GM12878 (cell line): ENCODE results near the gene IL37. TPM values are rescaled to one million over a fixed set of nuclear protein-coding genes. Genes with fewer than 3 reads are reported as not detected.

ENCODE experiments used
- ATAC-seq: fragments of 200-7000 bp; cut with Tn5 transposase; 3 replicates; pipeline ENCODE4 v1.9.1; 2020; ENCODE audit warnings: mild to moderate bottlenecking, moderate library complexity
- BruUV-seq: library from RNA; stranded (reverse); fragments of 400-500 nt; replicated peaks from 2 replicates; lab custom pipeline; 2021; lab: Mats Ljungman, UMichigan
- CTCF ChIA-PET: fragments of 300-600 bp; sonication (Branson Sonifier 250); formaldehyde crosslinking; extraction: SDS; loops from one replicate; lab custom pipeline; 2021; ENCODE audit warnings: inconsistent platforms; lab: Yijun Ruan, JAX
- POLR2A ChIA-PET: fragments of 350-600 bp; formaldehyde crosslinking; extraction: SDS; loops from one replicate; lab custom pipeline; 2021; ENCODE audit warnings: inconsistent platforms; lab: Charles Lee
- RAD21 ChIA-PET: fragments of 300-600 bp; sonication (Branson Sonifier 250); formaldehyde crosslinking; loops from one replicate; lab custom pipeline; 2023; ENCODE audit warnings: antibody characterized with exemption; ENCODE audit not compliant: unreplicated experiment; lab: Charles Lee
- SMC1A ChIA-PET: fragments of 300-600 bp; sonication (Branson Sonifier 250); formaldehyde crosslinking; loops from one replicate; lab custom pipeline; 2023; ENCODE audit not compliant: unreplicated experiment, uncharacterized antibody; lab: Charles Lee
- DNase-seq: peaks from one replicate; pipeline ENCODE4 v3.0.0-alpha.2; 2011; ENCODE audit warnings: low read depth, low spot score
- FAIRE-seq: peaks from 3 replicates; lab custom pipeline; 2011; peaks lifted over from hg19 to GRCh38; lab: Jason Lieb, UNC
- H2AFZ ChIP-seq: 2 replicates; pipeline ENCODE4 v1.6.0; 2011; ENCODE audit warnings: low read depth, low read length, control low read depth; ENCODE audit not compliant: control insufficient read depth
- H3K27ac ChIP-seq: 2 replicates; pipeline ENCODE4 v1.5.1; 2011; ENCODE audit warnings: control low read depth; ENCODE audit not compliant: control insufficient read depth, insufficient read depth
- H3K27me3 ChIP-seq, 2 experiments: replicated peaks in 1 of 2; 2 replicates each; pipeline versions ENCODE4 v1.6.0 to v1.6.1; 2011; ENCODE audit warnings: low read length in 1 of 2; ENCODE audit not compliant: control insufficient read depth in 2 of 2, insufficient read depth in 2 of 2
- H3K36me3 ChIP-seq, 2 experiments: 2 replicates each; pipeline ENCODE4 v1.5.1; 2011; ENCODE audit warnings: low read length in 1 of 2; ENCODE audit not compliant: control insufficient read depth in 2 of 2, insufficient read depth in 2 of 2
- H3K4me1 ChIP-seq: 2 replicates; pipeline ENCODE4 v1.6.1; 2011; ENCODE audit warnings: mild to moderate bottlenecking, low read length, moderate library complexity, mixed read lengths; ENCODE audit not compliant: control insufficient read depth, insufficient read depth
- H3K4me2 ChIP-seq: 2 replicates; pipeline ENCODE4 v1.6.0; 2011; ENCODE audit warnings: control low read depth; ENCODE audit not compliant: control insufficient read depth, insufficient read depth
- H3K4me3 ChIP-seq: fragments of 200-600 bp; sonication (generic); 2 replicates; pipeline ENCODE4 v1.5.1; 2016
- H3K79me2 ChIP-seq: 2 replicates; pipeline ENCODE4 v1.6.0; 2011; ENCODE audit warnings: low read length; ENCODE audit not compliant: control insufficient read depth, insufficient read depth
- H3K9ac ChIP-seq: 2 replicates; pipeline ENCODE4 v1.8.0; 2011; ENCODE audit warnings: low read length, control low read depth, mixed read lengths; ENCODE audit not compliant: control insufficient read depth, insufficient read depth
- H3K9me3 ChIP-seq: replicated peaks from 3 replicates; pipeline ENCODE4 v1.5.1; 2011; ENCODE audit warnings: mild to moderate bottlenecking, low read length; ENCODE audit not compliant: control insufficient read depth, insufficient read depth
- H4K20me1 ChIP-seq: 2 replicates; pipeline ENCODE4 v1.6.0; 2011; ENCODE audit not compliant: control insufficient read depth, insufficient read depth
- CBX5 ChIP-seq: sonication (generic); IDR thresholded peaks from 2 replicates; pipeline ENCODE4 v1.6.1; 2016; ENCODE audit warnings: low read depth, moderate library complexity, mild to moderate bottlenecking, inconsistent platforms
- CREB1 ChIP-seq: IDR thresholded peaks from 2 replicates; pipeline ENCODE4 v1.6.1; 2012; ENCODE audit warnings: low read depth, mild to moderate bottlenecking, inconsistent platforms
- CTCF ChIP-seq, 3 experiments: IDR thresholded peaks in 2 of 3; conservative IDR thresholded peaks in 1 of 3; 2 replicates each; pipeline ENCODE4 v1.5.1; 2011; ENCODE audit warnings: low read depth in 3 of 3, low read length in 3 of 3, mild to moderate bottlenecking in 3 of 3, control low read depth in 2 of 3, moderate library complexity in 2 of 3, inconsistent platforms in 1 of 3, mixed read lengths in 1 of 3; ENCODE audit not compliant: control insufficient read depth in 2 of 3, insufficient read depth in 1 of 3; ENCODE audit errors: extremely low read depth in 1 of 3
- EZH2 ChIP-seq: IDR thresholded peaks from 2 replicates; pipeline ENCODE4 v1.6.1; 2012; ENCODE audit warnings: low read depth, mild to moderate bottlenecking, control low read depth, inconsistent platforms, low read length, borderline replicate concordance; ENCODE audit not compliant: control insufficient read depth
- HDAC2 ChIP-seq: fragments of 200-600 bp; sonication (generic); IDR thresholded peaks from 2 replicates; pipeline ENCODE4 v1.6.1; 2017
- IRF3 ChIP-seq: fragments of 450-650 bp; IDR thresholded peaks from 2 replicates; pipeline ENCODE4 v1.6.1; 2014; ENCODE audit warnings: mild to moderate bottlenecking
- IRF5 ChIP-seq: fragments of 450-650 bp; IDR thresholded peaks from 2 replicates; pipeline ENCODE4 v1.6.1; 2017; ENCODE audit warnings: borderline replicate concordance
- JUND ChIP-seq: IDR thresholded peaks from 2 replicates; pipeline ENCODE4 v1.6.1; 2012; ENCODE audit warnings: low read depth, mild to moderate bottlenecking, low read length, improper control_type of control experiment, moderate library complexity
- LARP7 ChIP-seq: fragments of 450-650 bp; IDR thresholded peaks from 2 replicates; pipeline ENCODE4 v1.6.1; 2017; ENCODE audit warnings: mild to moderate bottlenecking
- MYB ChIP-seq: fragments of 150-350 bp; IDR thresholded peaks from 2 replicates; pipeline ENCODE4 v1.6.1; 2014; ENCODE audit warnings: mild to moderate bottlenecking, low read depth, low read length, borderline replicate concordance
- POLR2A ChIP-seq: IDR thresholded peaks from 2 replicates; pipeline ENCODE4 v1.6.1; 2011; ENCODE audit warnings: low read depth, mild to moderate bottlenecking, low read length
- POLR2AphosphoS2 ChIP-seq: IDR thresholded peaks from 2 replicates; pipeline ENCODE4 v1.6.1; 2011; ENCODE audit warnings: low read depth, mild to moderate bottlenecking, low read length, improper control_type of control experiment, moderate library complexity
- RBBP5 ChIP-seq: fragments of 200-600 bp; sonication (generic); conservative IDR thresholded peaks from 2 replicates; pipeline ENCODE4 v1.6.1; 2016
- USF2 ChIP-seq: IDR thresholded peaks from 2 replicates; pipeline ENCODE4 v1.6.1; 2011; ENCODE audit warnings: low read depth, low read length, improper control_type of control experiment, borderline replicate concordance
- WRNIP1 ChIP-seq: IDR thresholded peaks from 2 replicates; pipeline ENCODE4 v1.6.1; 2011; ENCODE audit warnings: low read depth, low read length, improper control_type of control experiment, borderline replicate concordance
- YY1 ChIP-seq: IDR thresholded peaks from 2 replicates; pipeline ENCODE4 v1.6.1; 2011; ENCODE audit warnings: low read depth, mild to moderate bottlenecking, low read length
- WGBS: methylation state at CpG from one replicate; pipeline ENCODE4 v1.1.6; 2016; ENCODE audit warnings: low lambda C conversion rate; ENCODE audit not compliant: insufficient replicate concordance, insufficient coverage; ENCODE audit errors: missing lambda C conversion rate; 5-methylcytosine and 5-hydroxymethylcytosine counted together
- in situ Hi-C: fragments of 300-500 bp; cut with MboI; formaldehyde crosslinking; loops from 9 replicates; pipeline ENCODE4 v1.14.3; 2018; ENCODE audit warnings: mixed read lengths
- intact Hi-C: fragments of 100-400 bp; cut with micrococcal nuclease; formaldehyde crosslinking; loops from one replicate; pipeline ENCODE4 v1.14.2; 2022; ENCODE audit not compliant: unreplicated experiment
- polyA plus RNA-seq, 11 experiments: library from polyadenylated mRNA; depleted of rRNA in 4 of 11; unstranded in 6 of 11; stranded (reverse) in 5 of 11; fragments of >200 nt; fragmentation: Nextera tagmentation in 4 of 11; fragmentation: Illumina TruSeq in 1 of 11; extraction: Ambion mirVana in 4 of 11; extraction: Trizol in 1 of 11; gene quantifications; 1 replicate in 1 of 11; 2 replicates in 10 of 11; pipeline versions ENCODE4 v1.2.1 to v1.2.3, GENCODE V29; 2011 to 2016; ENCODE audit warnings: inconsistent platforms in 2 of 11, missing spikeins in 2 of 11, low read depth in 1 of 11
- total RNA-seq, 4 experiments: library from RNA; depleted of rRNA in 3 of 4; stranded (reverse); fragments of >200 nt in 3 of 4; fragmentation: Illumina TruSeq in 1 of 4; extraction: Trizol in 1 of 4; gene quantifications; 2 replicates each; pipeline versions ENCODE4 v1.2.1 to v1.2.3, GENCODE V29; 2013 to 2021

IL37 gene
- total and polyA plus RNA-seq, 10 of the 15 experiments (the other 5 are each of a cell fraction or from before 2014, with no cell fraction given) = 0.41 to 0.54 TPM; not detected in 8

DNA sequence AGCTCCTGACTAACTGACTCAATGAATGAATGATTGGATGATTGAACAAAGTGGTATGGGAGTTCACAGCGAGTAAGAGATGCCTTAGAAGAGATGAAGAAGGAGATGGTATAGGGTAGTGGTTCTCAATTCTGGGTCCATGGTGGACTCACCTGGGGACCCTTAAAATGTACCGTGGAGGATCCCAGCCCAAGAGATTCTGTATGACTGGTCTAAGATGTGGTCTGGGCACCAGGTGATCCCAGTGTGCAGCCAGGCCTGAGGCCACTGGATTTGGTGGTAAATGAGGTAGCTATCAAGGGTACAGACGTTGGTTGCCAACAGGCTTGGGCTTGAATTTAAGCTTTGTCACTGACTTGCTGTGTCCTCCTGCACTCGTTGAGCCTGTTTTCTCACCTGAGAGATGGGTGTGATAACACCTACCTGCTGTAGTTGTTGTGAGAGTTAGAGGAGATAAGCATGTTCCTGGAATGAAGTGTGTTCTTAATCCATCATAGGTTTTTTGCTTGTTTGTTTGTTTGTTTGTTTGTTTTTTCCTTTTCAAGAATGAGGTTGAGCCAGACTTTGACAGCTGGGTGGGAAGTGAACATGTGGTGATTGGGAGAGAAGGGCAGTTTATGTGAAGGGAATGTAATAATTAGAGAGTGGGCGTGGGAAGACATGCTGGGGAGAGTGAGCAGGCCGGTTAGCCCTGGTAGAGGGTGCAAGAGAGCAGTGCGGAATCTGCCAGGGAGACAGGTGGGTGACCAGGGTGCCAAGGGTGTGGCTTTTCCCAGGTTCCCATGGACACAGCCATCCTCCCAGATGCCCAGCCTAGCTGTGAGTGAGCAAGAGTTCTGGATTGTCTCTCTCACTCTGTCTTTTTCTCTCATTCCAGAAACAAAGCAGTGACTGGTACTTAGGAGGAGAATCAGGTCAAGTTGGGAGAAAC lies 43.0 kb upstream of the IL37 start (continued):
- TF ChIP-seq IRF5 = no peak

DNA sequence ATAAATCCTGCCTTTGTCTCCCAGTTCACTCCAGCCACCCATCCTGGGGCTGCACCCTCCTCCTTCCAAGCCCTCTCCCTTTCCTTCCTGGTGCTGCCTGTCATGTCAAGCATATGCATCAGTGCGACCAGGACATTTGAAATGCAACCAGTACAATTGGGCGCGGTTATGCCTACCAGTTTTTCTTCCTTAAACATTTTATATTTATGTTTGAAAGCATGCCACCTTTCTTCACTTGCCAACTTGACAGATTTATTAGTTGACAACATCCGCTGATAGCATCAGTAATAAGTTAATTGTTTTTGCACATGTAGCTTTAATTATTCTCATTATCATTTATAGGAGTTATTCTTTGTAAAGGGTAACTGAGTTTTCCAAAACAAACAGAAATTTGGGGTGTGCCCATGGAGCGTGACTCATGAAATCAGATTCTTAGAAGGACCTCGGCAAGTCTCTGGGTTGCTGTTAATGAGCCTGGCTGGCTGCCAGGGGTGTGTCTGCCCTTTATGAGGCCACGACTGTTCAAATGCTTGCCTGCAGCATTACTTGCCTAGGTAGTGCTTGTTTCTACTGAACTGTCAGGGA lies 41.6 kb upstream of the IL37 start:
- ChIA-PET POLR2A (interaction anchor here (0.5 to 0.6 kb wide), 2 partner anchors 8 to 250 kb away, joined by 5 to 7 read pairs; no protein-coding TSS in a partner anchor), SMC1A (interaction anchor here (1.4 kb wide), 1 partner anchor 16 kb away, joined by 6 read pairs; no protein-coding TSS in a partner anchor), RAD21 (interaction anchor here (0.7 kb wide), 1 partner anchor 16 kb away, joined by 3 read pairs; no protein-coding TSS in a partner anchor), CTCF (interaction anchor here (1.0 to 1.5 kb wide), 2 partner anchors 9 to 120 kb away, joined by 3 to 5 read pairs; no protein-coding TSS in a partner anchor)
- H2AFZ ChIP-seq = no peak overlapping the region
- intact Hi-C loops (no loop called here), in situ Hi-C loops (no loop called here)
- H3K27me3 ChIP-seq = no peaks in the 10 kb centered on the region; a peak in 1 of 4 replicates
- ATAC-seq = no peak
- no peaks in the 10 kb centered on the region for H3K4me1 ChIP-seq
- no peaks in the 10 kb centered on the region for H3K36me3 ChIP-seq
- no peaks in the 10 kb centered on the region for H3K79me2 ChIP-seq
- H3K4me3 ChIP-seq = no peak overlapping the region
- DNase-seq = no peak
- no peak overlapping the region for H3K9ac ChIP-seq
- 55% methylated on average over 7 of the region's 7 CpGs for WGBS
- no peak for FAIRE-seq
- H4K20me1 ChIP-seq = no peaks in the 10 kb centered on the region
- no peak overlapping the region for H3K4me2 ChIP-seq
- no peaks in the 10 kb centered on the region for H3K9me3 ChIP-seq
- H3K27ac ChIP-seq = no peak overlapping the region
- no TSS peak for BruUV-seq
- TF ChIP-seq MYB (no peak), CBX5 (no peak), POLR2A (no peak), CTCF (IDR thresholded peaks at IDR 0.05 in 2 of 3, conservative IDR thresholded peaks at IDR 0.05 in 1 of 3; ENCODE audit: control insufficient read depth in 2 of 3, extremely low read depth in 1 of 3, insufficient read depth in 1 of 3, low read depth in 3 of 3, low read length in 3 of 3) (no peak), WRNIP1 (no peak), EZH2 (no peak), RBBP5 (no peak), CREB1 (no peak), LARP7 (no peak), HDAC2 (no peak), USF2 (no peak), YY1 (no peak), IRF3 (no peak), POLR2AphosphoS2 (no peak), JUND (no peak)
